Sigmoid colon (tissue), 3 donors: ENCODE measurements around the gene PIK3R5.

Source experiments
- POLR2A ChIP-seq, 2 donors: fragments of 450-650 bp; IDR thresholded peaks; one replicate each; pipeline ENCODE4 v1.6.1; 2016; ENCODE audit warnings: antibody characterized with exemption in 2 of 2, mild to moderate bottlenecking in 2 of 2, moderate library complexity in 2 of 2
- TF ChIP-seq, protein P1 (sequence below), 4 experiments: fragments of 450-650 bp in 3 of 4; fragments of 200-600 bp in 1 of 4; IDR thresholded peaks; one replicate each; pipeline ENCODE4 v1.5.1; 2016 to 2019; ENCODE audit warnings: antibody characterized with exemption in 4 of 4, mild to moderate bottlenecking in 3 of 4, moderate library complexity in 2 of 4

DNA sequence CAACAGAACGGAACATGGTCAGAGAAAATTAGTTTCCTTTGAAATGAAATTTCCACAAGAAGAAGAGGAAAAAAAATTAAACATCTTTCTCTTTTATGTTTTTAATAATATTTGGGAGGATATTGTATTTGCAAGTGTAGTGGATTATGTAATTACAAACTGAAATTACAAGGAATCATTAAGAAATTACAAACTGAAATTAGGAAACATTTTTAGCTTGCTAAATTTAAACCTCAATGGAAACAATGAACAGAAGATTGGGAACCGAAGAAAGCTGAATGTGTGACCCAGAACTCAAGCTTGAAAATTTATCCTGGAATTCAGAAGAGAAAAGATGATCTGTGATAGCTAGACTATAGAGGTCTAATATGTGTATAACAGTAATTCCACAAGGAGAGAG, 4.4 kb upstream of the PIK3R5 start:
- TF ChIP-seq, protein P1, sequence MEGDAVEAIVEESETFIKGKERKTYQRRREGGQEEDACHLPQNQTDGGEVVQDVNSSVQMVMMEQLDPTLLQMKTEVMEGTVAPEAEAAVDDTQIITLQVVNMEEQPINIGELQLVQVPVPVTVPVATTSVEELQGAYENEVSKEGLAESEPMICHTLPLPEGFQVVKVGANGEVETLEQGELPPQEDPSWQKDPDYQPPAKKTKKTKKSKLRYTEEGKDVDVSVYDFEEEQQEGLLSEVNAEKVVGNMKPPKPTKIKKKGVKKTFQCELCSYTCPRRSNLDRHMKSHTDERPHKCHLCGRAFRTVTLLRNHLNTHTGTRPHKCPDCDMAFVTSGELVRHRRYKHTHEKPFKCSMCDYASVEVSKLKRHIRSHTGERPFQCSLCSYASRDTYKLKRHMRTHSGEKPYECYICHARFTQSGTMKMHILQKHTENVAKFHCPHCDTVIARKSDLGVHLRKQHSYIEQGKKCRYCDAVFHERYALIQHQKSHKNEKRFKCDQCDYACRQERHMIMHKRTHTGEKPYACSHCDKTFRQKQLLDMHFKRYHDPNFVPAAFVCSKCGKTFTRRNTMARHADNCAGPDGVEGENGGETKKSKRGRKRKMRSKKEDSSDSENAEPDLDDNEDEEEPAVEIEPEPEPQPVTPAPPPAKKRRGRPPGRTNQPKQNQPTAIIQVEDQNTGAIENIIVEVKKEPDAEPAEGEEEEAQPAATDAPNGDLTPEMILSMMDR (IDR thresholded peaks at IDR 0.05), result no peak
- TF ChIP-seq POLR2A (IDR thresholded peaks at IDR 0.05), result no peak
